GM18907 (cell line): ENCODE data around the gene KRTAP10-10.
"Not testable (repeated sequence)": the region's sequence is repeated elsewhere in the genome, so short reads cannot be mapped to it uniquely, and the experiment has no call there.

Experiments used
- ATAC-seq: cut with Tn5 transposase; IDR thresholded peaks from one replicate; pipeline ENCODE4 v1.9.1; 2021; ENCODE audit warnings: mild to moderate bottlenecking, moderate library complexity; ENCODE audit not compliant: unreplicated experiment

Gene KRTAP10-10

DNA sequence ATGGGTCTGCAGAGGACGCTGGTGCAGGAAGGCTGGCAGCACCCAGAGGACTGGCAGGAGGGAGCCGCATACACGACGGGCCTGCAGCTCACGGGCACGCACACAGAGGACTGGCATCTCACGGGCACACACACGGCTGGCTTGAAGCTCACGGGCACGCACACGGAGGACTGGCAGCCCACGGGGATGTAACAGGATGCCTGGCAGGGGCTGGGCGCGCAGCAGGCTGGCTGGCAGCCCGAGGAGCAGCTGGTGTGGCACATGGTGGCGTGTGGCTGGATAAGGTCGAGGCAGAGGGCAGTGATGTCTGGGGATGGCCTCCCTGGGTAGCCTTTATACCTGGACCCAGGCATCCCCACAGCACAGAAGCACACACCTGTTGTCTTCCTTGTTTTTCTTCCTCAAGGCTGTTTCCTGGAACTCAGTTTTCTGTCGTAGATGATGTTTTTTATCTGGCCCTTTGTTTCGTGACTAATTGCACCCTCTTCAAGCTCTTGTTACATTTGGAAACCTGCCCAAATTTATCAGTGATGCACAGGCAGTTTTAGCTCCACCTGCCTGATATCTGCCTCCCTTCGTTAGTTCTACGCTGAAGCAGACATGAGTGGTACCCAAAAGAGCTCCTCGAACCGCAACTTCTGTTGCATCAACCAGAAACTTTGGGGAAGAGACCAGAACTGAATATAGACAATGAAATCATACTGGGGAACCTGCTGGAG is 44.9 kb downstream of the KRTAP10-10 start, which contains the start of gene KRTAP12-1:
KRTAP12-1 (minus strand) TSS at position 303 of the 719 bp plus-strand sequence; CDS start at position 263, 40 bp downstream.
- no peak for ATAC-seq

DNA sequence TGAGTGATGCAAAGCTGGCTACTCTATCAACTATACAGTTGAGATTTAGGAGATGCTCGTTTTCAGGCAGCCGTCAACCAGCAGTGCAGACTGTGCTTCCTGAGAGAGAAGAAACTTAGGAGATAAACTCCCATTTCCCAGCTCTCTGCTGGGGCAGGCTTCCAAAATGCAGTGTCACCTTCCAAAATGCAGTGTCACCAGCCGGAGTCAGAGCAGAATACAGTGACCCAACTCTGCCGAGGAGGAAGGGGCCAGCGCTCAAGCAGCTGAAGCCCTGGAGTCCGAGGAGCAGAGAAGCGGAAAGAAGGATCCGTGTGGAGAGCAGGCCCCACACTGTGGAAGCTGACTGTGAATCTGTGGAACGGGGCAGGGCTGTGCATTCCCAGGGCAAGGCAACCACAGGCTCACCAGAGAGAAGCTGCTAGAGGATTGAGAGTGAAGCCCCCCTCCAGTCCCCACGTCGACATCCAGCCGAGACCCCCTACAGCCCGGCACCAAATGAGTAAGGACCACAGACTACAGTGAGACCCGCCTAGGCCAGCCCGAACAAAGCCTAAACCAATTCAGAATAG is 45.5 kb downstream of the KRTAP10-10 start:
- ATAC-seq: no peak

DNA sequence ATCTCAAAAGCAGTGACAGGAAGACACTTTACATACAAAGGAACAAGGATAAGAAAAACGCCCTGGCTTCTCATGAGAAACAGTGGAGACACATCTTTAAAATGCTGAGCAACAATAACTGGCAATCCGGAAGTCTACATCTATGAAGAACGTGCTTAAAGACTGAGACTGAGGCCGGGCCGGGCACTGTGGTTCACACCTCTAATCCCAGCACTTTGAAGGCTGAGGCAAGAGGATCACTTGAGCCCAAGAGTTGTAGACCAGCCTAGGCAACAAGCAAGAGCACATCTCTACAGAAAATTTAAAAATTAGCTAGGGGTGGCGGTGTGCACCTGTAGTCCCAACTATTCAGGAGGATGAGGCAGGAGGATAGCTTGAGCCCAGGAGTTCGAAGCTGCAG is 46.9 kb downstream of the KRTAP10-10 start:
- no peak for ATAC-seq

DNA sequence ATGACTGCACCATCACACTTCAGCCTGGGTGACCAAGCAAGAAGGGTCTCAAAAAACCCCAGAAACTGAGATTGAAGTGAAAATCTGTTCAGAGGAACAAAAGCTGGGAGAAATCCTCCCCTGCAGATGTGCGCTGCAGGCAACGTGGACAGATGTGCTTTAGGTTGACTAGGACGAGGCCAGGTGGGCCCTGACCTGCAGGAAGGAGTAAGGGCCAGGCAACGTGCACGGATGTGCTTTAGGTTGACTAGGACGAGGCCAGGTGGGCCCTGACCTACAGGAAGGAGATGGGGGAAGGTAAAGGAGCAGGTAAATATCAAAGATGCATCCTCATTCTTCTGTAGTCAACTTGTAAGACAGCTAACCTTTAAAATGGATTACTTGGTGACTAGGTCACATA is 47.3 kb downstream of the KRTAP10-10 start:
- ATAC-seq: no peak

DNA sequence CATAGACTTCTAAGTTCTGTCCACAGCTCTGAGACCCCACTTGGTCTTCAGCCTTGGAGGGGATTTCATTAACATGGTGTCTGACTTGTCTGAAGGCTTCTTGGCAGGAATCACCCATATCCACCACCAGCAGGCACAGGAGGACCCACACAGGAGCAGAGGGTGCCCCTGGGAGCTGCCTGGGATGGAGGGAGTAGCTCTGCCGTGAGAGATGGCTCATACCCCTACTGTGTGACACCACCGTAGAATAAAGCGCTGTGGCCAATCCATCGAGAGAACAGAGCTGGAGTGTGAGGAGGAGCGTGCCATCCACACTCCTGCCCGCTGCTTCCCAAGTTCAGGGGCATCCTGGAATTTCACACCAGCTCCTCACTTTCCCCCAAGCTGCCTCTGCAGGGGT is 47.9 kb downstream of the KRTAP10-10 start:
- ATAC-seq: not testable (repeated sequence)

DNA sequence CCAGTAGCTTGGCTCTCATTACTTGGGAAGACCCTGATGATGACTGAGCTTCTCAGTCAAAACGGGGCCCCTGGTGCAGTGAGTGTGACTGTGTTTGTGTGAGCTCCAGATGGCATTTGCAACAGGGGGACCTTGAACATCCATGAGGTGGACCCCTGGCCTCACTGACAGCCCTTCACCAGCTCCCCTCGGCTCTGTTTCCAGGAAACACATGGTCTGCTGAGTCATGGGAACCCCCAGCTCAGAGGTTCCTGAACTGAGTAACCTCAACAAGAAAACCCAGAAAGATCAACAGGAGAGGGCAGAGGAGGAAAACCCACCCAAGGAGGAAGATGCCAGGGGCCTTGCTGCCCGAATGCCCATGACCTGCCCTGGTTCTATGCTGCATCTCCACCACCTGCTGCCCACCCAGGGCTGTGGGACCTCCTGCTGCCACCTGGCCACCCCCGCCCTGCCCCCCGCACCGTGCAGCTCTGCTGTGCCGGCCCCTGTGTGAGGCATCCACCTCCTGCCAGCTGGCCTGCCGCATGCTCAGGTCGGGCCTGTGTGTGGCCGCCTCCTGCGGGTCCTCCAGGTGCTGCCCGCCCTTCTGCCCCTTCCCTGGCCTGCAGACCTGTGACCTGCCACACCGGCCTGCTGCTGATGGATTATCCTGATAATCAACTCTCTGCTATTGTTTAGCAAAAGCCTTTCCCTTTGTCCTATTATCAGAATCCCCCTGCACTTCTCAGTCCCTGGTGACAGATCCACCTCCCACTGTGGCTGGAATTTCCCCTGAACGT is 49.0 kb downstream of the KRTAP10-10 start:
- no peak for ATAC-seq

DNA sequence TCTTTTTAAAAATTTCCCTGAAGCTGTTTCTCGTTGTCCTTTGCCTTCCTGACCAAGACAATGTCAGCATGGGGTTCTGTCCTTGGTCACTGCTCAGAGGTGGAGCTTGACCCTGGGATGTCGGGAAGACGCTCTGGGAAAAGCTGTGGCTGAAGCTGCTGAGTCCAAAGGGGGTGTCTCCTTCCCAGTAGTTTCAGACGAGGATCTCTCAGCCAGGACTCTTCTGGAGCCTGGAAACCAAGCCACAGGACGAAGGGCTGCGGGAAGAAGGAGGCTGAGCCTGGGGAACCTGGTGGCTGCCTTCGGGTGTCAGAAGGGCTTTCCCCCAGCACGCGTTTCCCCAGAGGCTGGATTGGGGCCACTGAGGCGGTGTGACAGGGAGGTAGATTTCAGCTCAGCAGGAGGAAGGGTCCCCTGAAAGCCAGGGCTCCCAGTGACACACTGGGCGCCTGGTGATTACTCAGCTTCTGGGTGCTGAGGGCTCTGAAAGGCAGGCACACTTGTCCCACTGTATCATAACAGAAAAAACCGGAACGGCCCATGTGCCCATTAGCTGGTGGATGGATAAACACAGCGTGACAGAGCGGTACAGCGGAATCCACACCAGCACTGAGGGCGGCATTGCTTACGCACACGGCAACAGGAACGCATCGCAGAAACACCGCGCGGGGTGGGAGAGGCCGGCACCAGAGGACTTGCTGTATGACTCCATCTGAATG is 49.8 kb downstream of the KRTAP10-10 start:
- no peak for ATAC-seq

DNA sequence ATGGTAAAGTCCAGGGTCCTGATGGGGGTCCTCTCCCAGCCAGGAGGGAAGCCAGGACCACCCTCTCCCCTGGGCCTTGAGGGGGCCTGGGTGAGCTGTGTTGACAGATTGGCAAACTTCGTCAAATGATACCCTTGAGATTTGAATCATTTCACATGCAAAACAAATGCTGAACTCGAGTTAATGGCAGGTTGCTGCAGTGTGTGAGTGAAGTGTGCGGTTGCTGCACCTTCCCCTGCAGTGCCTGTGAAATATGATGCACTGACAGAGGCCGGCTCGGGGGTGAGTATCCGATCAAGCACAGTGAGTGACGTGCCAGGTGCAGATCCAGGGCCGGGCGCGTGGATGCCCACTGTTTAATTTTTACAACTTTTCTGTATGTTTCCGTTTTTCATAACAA is 50.5 kb downstream of the KRTAP10-10 start:
- no peak for ATAC-seq
